ENCODE results near the gene SAYSD1.
A peak's percentile ranks its signal among the peaks of the same experiment; 100 is the strongest.
"Not testable (repeated sequence)": the region's sequence is repeated elsewhere in the genome, so short reads cannot be mapped to it uniquely, and the experiment has no call there.

SAYSD1 gene, protein sequence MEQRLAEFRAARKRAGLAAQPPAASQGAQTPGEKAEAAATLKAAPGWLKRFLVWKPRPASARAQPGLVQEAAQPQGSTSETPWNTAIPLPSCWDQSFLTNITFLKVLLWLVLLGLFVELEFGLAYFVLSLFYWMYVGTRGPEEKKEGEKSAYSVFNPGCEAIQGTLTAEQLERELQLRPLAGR

DNA sequence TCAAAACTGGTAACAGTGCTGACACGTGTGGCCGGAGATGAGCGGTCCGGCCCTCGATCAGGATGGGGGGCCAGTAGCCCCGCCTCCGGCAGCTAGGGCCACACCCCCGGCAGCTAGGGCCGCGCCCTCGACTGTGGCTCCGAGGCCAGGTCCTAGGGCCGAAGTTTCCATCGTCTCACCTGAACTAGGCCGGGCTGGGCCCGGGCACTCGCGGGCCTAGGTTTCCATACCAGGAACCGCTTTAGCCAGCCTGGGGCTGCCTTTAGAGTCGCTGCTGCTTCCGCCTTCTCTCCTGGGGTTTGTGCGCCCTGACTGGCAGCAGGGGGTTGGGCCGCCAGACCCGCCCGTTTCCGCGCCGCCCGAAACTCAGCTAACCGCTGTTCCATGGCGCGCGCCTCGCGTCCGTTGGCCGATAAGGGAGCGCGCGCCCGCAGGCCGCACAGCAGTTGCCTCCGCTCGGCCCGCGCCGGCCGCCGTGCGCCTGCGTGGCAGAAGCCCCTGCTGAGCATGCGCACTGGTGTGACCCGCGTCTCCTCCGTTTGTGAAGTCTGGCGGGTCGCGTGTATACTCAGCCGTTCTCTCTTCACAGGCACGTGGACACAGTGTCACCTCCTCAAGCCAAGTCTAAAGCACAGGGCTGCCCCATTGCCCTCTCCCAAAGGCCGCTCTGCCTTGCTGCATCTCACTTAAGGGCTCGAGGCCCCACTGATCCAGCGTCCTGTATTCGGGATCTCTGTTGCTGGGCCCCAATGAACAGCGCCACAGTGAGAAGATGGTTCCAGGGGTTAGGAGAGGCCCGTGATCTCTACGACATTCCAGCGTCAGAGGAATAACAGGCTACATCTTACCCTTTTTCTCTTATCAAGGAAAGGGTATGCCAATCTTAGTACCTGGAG is at the start of gene SAYSD1:
SAYSD1 (minus strand) TSS at position 483 of the 896 bp plus-strand sequence; CDS start at position 386, 97 bp downstream.
- DNase-seq = peak; percentile 88

DNA sequence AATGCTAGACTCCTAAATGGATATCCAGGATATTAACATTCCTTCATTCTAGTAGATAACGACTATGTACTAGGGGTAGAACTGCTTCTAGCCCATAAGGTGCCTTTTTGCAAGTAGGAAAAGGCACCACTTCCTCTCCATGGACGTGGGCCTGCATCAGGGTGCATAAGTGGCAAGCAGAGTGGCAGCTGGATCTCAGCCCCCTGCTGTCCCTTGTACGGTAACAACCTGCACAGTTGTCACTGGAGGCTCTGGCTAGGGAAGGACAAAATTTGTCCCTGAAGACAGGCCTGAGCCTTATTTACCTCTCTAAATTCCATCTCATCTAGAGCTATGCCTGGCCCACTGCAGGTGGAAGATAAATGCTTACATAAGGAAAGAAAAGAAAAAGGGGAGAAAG is 42.5 kb upstream of the SAYSD1 start:
- DNase-seq = no peak

DNA sequence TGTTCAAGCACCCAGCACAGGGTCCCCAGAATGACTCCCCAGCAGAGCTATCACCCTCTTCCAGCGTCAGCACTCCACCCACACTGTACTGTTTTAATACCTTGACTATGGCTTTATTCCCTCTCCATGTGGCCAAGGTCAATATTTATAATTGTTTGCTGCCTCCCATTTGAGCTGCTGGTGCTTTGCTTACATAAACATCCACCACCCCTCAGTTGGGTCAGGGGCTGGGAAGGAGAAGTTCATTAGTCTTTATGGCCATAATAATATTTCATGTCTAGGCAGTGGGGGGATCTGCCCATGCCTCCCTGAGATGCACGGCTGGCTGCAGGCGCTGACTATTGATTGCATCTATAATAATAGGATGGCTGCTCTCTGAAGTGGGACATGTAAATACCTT is 41.8 kb upstream of the SAYSD1 start:
- DNase-seq = no peak

DNA sequence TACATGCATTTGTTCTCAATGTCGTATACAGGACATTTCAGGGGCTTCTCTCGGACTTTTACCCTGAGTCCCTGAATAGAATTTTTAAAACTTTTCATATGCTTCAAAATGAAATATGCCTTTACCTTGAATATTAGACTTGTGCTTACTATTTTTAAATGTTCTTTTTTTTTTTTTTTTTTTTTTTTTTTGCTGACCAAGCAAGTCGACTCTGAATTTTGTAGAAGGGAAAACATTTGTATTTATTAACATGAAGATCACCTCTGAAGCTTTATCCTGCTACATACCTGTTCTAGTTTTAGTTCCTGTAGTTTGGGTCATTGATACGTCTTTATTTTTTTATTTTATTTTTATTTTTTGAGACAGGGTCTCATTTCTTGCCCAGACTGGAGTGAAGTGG is 39.7 kb upstream of the SAYSD1 start:
- DNase-seq = no peak

DNA sequence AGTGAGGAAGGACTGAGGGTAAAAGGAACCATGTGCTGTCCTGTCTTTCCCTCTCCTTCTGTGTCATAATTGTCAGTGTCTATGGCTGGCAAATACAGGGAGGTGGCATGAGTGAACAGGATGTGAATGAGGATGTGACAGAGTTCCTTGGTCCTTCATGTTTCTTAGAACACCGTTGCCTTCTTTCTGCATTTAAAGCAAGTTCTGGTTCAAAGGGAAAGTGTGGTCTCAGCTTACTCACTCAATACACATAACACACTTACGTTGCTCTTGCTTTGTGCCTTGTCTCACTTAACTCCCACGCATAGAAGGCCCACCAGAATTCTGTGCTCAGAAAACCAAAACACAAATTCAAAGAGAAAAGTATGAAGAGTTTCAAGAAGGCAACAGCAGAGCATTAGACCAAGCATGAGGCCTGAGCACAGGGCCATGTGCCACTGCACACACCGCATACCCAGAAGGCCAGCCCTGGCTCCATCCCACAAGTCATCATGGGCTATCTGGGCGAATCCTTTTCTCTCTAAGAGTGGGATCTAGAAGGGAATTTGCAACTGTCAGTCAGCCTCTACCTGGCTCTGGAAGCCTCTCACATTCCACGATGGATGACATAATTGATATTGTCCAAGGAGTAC is 38.9 kb upstream of the SAYSD1 start:
- no peak for DNase-seq

DNA sequence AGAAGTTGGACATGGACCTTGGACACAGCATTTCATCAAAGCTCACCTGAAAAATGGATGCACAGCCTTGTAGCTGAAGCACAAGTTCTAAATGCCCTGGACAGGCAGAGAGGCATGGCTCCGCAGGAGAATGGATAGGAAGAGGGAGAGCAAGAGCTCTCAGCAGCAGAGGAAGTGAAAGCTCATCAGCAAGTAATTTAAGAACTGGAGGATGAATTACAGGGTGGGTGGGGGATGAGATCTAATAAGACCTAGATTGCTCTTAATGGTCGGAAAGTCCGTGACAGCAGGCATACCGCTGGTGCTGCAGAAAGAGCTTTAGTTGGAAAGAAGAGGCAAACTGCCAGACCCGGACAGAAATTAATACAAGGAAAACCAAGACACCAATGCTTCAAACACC is 37.3 kb upstream of the SAYSD1 start:
- no peak for DNase-seq

DNA sequence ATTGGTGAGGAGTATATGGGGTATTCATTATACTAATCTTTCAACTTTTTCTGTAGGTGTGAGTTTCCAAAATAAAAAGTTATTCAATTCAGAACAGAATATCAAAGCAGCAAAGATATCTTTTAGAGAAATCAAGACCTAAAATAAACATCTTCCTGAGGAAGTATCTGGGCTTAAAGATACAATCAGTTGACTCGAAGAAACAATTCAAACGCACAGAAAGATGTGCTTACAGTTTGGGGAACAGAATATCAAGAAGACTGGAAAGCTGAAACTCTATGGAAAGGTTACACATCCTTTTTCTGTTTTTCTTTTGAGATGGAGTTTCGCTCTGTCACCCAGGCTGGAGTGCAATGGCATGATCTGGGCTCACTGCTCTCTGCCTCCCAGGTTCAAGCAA is 36.2 kb upstream of the SAYSD1 start:
- no peak for DNase-seq

DNA sequence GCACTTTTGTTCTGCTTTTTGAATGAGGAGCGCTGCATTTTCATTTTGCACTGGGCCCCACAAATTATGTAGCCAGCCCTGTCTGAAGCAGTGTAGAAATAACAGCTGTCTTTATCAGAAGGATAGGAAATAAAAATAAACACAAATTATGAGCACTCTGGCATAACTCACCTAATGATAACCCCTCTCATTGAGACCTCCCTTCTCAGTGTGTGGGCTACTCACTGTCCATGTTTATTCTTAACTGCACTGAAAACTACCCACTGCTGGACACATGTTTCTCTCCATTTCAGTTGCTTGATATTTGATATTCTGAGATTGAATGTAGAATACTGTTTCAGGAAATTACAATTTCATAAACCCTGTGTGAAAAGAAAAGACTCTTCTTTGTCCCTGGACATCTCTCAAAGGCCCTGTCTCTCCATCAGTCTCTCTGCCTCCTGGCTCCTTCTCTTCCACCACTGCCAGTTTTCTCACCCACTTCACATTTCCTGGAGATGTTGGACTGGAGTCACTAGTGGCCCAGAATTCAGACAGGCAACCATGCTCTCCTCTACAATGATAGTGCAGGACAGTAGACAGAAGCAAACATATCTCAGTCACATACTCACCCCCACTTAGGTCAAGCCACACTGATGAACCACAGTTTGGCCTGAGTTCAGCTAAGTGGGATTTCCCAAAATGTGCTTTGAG is 29.6 kb upstream of the SAYSD1 start:
- DNase-seq = no peak

DNA sequence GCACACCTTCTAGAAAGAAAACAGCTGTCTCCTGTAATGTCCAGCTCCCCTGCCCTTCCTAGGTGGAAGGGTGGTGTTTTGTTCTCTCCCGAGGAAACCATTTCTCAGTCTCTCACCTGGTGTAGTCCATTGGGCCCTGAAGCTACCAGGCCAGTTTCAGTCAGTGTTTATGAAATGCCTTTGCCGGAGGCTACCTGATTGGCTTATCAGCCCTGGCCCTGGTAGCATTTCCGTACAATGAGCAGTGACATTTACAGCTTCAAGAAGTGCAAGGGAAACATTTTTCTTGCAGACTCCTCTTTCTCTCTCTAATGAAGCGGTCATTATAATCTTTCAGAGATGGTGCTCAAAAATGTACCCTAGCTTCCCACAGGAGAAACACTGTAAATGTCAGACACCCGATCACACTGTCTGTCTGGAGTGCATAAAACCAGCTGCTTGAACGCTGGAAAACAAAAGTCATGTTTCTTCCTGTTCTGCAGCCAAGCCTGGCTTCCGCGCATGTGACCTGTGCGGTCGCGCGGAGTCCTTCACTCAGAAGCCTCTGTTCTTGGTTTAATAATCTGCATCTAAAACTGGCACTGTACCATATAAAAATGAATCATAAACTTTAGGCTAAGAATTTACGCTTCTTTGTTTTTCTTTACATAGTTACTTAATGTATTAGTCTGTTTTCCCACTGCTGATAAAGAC is 28.4 kb upstream of the SAYSD1 start:
- no peak for DNase-seq

DNA sequence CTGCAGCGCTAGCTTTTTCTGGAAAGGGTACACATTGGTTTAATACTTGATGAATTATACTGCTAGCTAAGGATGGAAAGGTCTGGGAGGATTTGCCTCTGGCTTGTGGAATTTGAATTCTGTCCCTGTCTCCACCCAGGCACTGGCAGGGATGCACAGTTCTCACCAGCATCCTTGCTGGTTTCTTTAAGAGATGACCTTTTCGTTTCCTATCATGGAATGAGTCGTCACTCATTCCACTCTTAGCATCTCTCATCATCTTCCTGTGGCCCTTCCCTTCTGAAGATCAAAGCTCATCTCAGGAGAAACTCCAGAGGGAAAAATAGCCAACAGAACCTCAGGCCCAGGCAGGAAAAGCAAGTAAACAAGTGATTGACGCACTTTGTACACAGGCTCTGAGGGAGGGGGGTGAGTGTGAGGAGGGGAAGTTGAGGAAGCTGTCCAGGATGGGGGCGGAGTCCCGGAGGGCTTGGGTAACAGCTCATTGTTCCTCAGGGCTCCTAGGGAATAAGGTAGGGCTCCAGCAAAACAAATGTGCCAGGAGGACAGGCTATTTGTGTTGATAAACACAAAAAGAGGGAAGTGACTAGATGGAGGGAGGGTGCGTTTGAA is 25.7 kb upstream of the SAYSD1 start:
- DNase-seq = no peak

DNA sequence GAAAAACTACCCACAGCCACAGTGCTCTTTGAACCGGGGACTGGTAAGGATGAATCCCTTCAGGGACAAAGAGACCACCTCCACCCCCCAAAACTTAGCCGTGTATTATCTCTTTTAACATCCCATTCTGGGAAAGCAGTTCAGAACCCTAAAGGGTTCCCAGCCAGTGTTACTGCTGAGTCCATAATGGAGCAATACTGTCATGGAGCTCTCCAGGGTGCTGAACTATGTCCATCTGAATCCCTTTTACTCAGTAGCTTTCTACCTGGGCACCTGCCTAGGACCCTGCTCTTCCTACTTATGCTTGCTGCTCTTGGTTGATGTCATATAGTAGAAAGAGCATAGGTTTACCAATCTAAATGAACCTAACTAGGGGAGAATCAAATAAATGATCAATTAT is 22.3 kb upstream of the SAYSD1 start:
- no peak for DNase-seq

DNA sequence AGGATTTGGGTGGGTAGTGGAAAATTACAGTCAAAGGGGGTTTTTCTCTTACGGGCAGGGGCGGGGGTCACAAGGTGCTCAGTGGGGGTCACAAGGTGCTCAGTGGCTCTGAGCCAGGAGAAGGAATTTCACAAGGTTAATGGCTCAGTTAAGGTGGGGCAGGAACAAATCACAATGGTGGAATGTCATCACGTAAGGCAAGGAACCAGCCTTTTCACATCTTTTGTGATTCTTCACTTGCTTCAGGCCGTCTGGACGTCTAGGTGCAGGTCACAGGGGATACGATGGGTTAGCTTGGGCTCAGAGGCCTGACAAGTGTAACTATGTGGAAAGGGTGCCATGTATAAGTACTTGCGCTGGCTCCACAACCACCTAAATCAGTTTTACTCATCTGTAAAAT is 21.2 kb upstream of the SAYSD1 start:
- not testable (repeated sequence) for DNase-seq

DNA sequence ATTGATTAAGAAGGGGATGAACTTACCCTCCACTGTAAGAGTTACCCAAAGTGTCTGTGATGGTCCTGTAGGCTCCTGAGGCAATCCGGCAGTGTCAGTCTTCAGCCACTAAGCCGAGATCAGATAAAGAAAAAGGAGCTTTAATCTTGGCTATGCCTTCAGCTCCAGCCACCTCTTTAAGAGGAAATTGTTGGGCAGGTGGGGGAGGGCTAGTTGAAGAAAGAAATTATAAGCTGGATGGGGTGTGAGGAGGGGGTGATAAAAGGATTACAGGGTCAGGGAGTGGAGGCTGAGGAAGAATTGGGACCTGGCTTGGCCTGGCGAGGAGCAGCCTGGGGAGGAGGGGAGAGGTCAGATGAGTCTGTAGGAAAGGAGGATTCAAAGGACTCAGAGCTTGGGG is 19.8 kb upstream of the SAYSD1 start:
- not testable (repeated sequence) for DNase-seq

DNA sequence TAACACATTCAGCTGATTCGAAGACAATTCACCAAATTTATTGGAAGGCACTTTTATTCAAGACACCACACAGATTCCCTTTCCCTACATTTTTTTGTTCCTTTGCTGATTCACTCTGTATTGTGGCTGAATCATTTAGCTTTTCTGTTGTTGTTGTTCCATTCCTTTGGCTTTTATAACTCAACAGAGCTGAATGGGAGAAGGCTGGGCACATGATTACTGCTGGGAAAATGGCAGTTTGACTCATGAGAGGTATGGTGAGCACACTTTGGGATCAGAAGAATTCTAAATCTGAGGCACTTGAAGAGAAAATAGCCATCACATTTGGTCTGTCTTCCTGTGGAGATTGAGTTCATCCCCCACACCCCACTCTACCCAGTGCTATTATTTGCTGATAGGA is 15.7 kb upstream of the SAYSD1 start:
- no peak for DNase-seq

DNA sequence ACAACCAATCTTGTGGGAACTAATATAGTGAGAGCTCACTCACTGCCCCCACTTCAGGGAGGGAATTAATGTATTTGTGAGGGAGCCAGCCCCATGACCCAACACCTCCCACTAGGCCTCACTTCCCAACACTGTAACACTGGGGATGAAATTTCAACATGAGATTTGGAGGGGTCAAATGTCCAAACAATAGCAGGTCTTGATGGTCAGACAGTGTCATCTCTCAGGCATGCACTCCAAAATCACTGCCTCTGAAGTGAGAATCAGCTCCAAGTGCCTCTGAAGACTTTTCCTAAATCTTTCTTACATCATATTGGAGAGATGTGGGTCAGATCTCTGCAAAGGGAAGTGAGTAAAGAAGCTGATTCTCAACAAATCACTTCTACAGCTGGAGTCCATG is 13.8 kb upstream of the SAYSD1 start:
- no peak for DNase-seq

DNA sequence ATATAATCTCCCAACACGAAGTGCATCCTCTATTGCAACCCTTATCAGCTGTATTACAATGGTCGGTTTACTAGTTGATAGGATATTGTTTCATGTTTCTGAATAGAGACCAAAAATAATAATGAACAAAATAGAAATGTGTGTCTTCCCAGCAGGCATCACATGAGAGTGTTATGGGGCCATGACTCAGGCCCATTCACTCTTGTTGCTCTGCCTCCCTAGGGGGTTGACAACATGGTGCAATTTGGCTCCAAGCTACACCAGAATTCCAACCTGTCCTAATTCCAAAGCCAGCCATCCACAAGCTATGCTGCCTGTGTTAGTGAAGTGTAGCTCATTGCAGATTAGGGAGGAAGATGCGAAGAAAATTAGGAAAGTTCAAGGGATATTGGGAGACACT is 13.1 kb upstream of the SAYSD1 start:
- no peak for DNase-seq

DNA sequence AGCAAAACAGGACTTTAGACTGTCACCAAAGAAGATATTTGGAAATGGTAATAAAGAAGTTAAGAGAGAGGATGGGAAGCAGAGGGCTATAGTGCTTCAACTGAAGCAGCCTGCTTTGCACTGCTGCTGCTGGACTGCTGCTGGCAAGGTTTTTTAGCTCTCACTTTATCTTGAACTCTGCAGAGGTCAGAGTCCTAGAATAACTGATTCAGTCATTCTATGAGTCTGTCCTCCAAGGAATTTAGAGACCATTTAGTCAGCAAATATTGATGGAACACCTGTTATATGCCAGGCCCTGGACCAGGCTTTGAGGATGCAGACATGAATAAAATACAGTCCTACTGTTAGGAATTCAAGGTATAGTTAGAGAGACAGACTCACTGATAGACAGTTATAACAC is 9.1 kb upstream of the SAYSD1 start:
- DNase-seq = no peak

DNA sequence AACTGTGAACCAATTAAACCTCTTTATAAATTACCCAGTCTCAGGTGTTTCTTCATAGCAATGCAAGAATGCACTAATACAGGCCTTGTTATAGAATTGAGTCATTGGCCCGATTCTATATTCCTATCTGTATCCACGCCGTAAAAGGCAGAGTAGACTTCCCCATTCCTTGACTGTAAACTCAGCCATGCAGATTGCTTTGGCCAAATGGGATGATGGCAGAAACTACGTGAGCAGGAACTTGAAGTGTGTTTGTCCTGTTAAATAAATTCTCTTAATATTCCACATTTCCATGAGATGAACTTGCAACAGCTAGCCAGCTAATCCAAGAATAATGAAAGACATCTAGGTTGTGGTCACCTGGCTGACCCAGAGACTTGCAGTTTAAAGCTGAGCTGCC is 3.9 kb upstream of the SAYSD1 start:
- DNase-seq = no peak

DNA sequence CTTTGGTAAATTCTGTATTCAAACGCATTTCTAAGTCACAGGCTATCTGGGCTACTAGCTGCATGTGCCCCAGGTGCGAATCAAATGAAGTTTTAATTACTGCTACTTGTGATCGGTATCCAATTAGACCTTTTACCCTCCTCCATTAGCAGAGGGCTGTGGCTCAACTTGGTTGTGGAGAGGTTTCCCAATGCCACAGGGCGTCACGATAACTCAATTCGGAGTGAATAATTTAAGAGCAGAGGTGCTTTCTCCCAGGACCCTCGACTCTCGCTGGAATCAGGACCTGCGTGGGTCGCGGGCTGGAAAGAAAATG is 640 bp downstream of the SAYSD1 start:
- DNase-seq = no peak

DNA sequence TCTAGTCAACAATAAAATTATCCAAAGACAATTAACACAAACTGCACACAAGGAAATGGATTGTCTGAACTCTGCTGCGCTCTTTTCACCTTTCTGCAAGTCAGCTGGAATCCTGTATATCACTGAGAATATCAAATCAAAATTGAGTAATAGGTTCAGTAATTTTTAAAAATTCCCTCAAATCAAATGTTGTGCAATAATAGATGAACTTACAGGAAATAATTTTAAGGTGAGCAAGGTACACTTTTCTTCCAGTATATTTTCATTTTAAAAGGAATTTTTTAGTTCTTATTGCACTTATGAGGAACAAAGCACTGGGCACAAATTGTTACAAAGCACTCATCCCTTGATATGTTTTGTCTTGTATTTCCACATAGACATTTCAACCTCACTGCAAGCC is 1.2 kb downstream of the SAYSD1 start:
- DNase-seq = no peak

DNA sequence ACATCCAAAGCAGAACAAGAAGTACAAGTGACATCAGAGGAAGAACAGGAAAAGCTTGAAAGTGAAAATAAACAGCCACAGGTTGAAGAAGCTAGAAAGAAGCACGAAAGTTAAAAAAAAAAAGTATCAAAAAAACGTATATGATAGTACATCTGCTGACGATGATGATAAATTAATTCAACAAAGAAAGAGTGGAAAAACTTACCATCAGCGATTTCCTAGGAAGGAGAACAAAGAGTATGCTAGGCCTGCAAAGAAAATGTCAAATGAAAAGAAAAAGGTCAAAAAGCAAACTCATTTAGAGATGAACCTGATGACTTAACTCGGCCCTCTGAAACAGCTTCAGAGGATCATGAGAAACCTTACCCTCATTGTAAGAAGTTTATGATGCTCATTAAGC is 3.7 kb downstream of the SAYSD1 start:
- DNase-seq = no peak

DNA sequence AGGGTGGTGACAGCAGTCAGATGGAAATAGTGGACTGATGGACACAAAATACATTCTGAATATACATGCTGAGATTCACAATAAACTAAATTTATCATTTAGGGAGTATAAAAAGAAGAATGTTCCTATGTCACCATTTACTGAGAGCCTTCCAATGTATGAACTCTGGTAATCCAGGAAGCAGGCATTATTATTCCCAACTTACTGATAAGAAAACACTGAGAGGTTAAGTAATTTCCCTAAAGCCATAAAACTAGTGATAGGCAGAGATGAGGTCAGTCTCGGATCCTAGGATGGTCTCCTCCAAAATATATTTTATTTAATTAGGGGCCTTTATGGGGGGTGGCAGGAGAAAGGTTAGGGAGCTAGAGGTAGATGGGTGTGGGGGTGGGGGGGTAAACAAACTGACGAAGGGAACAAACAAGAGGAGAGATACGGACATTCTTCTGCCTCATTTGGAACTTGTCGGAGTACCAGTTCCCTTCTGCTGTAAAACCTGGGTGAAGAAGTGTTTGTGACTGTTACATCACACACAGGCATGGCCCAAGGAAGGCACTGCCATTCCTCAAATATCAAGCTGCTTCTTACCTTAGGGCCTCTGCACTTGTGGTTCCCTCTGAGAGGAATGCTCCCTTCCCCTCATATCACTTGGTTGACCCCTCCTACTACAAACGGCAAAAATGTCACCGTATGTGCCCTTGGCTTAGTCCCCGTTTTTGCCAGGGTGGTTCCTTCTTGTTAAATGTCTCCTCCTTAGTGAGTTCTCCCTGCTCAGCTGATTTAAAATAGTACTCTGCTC is 6.7 kb downstream of the SAYSD1 start:
- no peak for DNase-seq

Data from DMS153 (cell line).